ENCODE results near the gene OXNAD1.

The OXNAD1 gene

GRCh38 chr3:16245609-16246008 lies 19.4 kb upstream of the OXNAD1 start:
- TF ChIP-seq, protein P1, sequence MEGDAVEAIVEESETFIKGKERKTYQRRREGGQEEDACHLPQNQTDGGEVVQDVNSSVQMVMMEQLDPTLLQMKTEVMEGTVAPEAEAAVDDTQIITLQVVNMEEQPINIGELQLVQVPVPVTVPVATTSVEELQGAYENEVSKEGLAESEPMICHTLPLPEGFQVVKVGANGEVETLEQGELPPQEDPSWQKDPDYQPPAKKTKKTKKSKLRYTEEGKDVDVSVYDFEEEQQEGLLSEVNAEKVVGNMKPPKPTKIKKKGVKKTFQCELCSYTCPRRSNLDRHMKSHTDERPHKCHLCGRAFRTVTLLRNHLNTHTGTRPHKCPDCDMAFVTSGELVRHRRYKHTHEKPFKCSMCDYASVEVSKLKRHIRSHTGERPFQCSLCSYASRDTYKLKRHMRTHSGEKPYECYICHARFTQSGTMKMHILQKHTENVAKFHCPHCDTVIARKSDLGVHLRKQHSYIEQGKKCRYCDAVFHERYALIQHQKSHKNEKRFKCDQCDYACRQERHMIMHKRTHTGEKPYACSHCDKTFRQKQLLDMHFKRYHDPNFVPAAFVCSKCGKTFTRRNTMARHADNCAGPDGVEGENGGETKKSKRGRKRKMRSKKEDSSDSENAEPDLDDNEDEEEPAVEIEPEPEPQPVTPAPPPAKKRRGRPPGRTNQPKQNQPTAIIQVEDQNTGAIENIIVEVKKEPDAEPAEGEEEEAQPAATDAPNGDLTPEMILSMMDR (IDR thresholded peaks at IDR 0.05; ENCODE audit: low read length, missing control alignments), result no peak
- H3K4me3 ChIP-seq (replicated peaks; ENCODE audit: low read depth, low read length), result no peak overlapping the region
- DNase-seq (ENCODE audit: low read depth), result no peak

GRCh38 chr3:16247282-16248061 lies 17.5 kb upstream of the OXNAD1 start:
- peak; percentile 91 for DNase-seq (ENCODE audit: low read depth)
- TF ChIP-seq, protein P1 (IDR thresholded peaks at IDR 0.05; ENCODE audit: low read length, missing control alignments), result peak; percentile 91
- no peak overlapping the region for H3K4me3 ChIP-seq (replicated peaks; ENCODE audit: low read depth, low read length)

GRCh38 chr3:16248556-16248955 lies 16.5 kb upstream of the OXNAD1 start:
- TF ChIP-seq, protein P1 (IDR thresholded peaks at IDR 0.05; ENCODE audit: low read length, missing control alignments), result no peak
- no peak for DNase-seq (ENCODE audit: low read depth)
- no peak overlapping the region for H3K4me3 ChIP-seq (replicated peaks; ENCODE audit: low read depth, low read length)

GRCh38 chr3:16249336-16249735 lies 15.7 kb upstream of the OXNAD1 start:
- H3K4me3 ChIP-seq (replicated peaks; ENCODE audit: low read depth, low read length), result no peak overlapping the region
- TF ChIP-seq, protein P1 (IDR thresholded peaks at IDR 0.05; ENCODE audit: low read length, missing control alignments), result peak; percentile 54
- DNase-seq (ENCODE audit: low read depth), result peak; percentile 55

DNA sequence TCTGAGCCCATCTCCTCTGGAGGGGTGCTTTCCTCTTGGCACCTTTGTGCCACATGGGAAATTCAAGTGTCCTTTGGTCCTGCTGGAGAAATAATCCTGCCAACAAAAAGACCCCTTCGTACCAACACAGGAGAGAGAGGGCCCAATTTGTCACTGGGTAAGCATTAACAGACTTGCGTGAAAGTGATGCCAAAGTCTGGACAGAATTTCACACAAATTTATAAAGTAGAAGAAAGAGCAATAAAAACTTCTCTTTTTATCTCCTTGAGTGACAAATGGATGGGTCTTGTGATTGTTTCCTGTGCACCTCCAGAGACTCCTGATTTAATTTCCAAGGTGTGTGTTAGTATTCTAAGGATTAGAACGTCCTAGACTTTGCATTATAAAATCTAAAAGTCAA lies 15.1 kb upstream of the OXNAD1 start:
- H3K4me3 ChIP-seq (replicated peaks; ENCODE audit: low read depth, low read length), result no peak overlapping the region
- TF ChIP-seq, protein P1 (IDR thresholded peaks at IDR 0.05; ENCODE audit: low read length, missing control alignments), result no peak
- no peak for DNase-seq (ENCODE audit: low read depth)

DNA sequence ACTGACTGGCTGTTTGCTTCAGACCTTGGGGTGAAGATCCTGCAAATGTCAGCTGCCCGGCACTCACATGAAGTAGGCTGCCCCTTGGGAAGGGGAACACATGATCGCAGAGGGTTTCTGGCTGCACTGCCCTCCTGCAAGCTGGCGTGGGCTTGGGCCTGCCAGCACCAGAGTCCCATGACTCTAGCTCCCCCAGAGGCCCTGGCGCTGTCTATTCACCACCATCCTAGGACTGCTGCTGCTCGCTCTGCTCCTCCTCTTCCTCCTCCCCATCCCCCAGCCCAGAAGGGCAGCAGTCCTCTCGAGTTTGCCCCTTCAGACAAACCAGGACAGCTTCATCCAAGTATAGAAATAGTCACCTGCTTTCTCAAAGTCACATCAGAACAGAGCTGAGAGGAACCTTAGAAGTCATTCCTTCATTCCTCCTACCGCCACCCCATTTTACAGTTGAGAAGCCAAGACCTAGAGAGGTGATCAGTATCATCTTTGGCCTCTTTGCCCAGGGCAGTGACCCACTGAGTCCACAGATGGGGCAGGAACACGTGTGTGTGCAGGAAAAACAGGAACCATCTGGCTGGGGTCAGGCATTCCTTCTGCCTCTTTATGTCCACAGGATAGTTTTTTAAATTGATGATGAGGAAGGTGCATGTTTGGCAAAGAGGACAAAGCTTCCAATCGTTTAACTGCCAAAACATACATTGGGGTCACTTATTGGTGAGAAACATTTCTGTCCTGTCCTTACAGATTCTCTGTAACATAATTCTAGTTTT lies 13.5 kb upstream of the OXNAD1 start:
- TF ChIP-seq, protein P1 (IDR thresholded peaks at IDR 0.05; ENCODE audit: low read length, missing control alignments), result no peak
- no peak for DNase-seq (ENCODE audit: low read depth)

More for the DNA sequence above, 13.5 kb upstream of the OXNAD1 start:
- no peak overlapping the region for H3K4me3 ChIP-seq (replicated peaks; ENCODE audit: low read depth, low read length)

All from fibroblast of pulmonary artery (primary cell).